ENCODE measurements around the gene XPO5.
"Not testable (repeated sequence)": the region's sequence is repeated elsewhere in the genome, so short reads cannot be mapped to it uniquely, and the experiment has no call there.

Gene XPO5

GRCh38 chr6:43575772-43576551 lies at the start of gene XPO5, which contains the start of gene POLH:
Gene XPO5, minus strand, starts transcription at chr6:43576038. Its CDS starts 174 bp downstream, at chr6:43575864.
Gene POLH, plus strand, starts transcription at chr6:43576185. Its CDS starts 6,135 bp downstream, at chr6:43582320.
- peak; percentile 93 for DNase-seq

DNA sequence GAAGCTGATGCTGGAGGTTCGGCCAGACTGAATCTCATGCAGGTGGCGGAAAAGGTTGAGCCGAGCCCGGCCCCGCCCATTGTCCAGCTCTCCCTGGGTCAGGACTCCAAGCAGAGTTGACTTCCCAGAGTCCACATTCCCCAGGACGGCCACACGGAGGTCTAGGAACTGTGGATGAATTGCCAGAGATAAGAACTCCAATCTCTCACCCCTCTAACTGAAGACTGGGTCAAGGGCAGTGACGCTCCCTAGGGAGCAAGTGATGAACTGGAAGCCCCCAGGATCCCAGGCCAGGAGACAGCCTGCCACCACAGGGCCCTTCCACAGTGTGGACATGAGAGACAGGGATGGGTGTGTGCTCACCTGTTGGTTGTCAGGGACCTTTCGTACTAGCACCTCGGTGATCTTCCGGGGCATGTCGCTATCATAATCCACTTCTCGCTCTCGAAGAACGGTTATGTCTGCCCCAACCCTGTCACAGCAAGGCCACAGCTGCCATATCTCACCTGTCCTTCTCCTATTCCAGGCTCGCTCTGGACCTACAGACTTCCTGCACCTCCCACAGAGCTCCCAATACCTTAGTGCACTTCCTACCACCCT lies 49.7 kb upstream of the XPO5 start:
- no peak for DNase-seq

DNA sequence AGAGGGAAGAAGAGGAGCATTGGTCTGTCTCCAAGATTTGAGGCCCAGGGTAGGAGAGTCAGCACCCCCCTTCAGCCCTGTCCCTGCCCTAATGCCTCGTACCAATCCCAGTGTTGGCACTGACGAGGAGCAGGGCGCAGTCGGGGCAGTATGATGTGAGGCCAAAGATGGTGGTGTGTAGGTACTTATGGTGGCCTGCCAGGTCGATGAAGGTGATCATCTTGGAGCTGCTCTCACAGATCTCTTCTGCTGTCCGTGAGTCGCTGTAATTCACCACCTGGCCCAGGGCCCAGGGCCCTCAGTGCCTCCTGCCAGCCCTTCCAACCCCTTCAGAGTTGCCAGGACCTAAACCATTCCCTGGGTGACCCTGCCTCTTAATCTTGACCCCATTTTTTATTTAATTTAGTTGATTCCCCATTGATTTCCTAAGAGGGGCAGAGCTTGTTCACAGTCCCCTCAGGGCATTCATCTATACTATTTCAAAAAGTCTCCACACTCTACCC lies 49.0 kb upstream of the XPO5 start:
- no peak for DNase-seq

DNA sequence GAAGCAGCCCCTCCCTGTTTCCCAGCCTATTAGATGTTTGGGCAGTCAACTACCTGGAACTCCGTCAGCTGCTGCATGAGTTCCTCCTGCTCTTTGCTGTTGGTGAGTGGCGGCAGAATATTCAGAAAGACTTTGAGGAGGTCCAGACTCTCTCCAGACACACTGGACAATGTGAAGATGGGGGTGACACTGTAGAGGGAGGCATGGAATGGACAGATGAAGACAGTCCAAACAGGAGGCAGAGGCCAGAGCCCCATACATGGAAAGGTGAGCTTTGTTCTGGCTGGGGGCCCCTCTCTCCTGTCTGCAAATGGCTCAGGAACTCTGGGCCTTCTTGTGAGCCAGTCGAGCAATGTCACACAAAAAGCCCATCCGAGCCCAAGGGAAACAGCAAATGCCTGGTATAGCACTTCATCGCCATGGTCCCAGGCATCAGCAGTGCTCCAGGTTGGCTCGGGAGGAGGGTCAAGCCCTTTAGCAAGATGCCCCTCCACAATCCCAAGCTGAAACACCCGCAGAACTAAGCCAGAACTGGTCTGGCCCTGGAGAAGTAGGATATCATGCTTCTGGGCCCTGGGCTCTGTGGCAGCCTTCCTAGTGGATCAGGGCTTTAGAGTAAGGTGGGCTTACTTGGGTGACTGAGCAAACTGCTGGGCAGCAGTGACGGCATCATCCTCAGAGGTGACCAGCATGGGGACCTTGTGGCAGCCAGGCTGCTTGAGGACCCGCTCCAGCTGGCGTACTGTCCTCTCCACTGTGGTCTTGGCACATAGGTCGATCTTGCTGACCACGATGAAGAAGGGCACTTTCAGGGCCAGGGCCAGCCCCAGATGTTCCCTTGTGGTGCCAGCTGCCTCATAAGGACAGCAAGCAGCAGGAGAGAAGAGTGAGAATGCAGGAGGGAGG lies 48.3 kb upstream of the XPO5 start:
- no peak for DNase-seq

DNA sequence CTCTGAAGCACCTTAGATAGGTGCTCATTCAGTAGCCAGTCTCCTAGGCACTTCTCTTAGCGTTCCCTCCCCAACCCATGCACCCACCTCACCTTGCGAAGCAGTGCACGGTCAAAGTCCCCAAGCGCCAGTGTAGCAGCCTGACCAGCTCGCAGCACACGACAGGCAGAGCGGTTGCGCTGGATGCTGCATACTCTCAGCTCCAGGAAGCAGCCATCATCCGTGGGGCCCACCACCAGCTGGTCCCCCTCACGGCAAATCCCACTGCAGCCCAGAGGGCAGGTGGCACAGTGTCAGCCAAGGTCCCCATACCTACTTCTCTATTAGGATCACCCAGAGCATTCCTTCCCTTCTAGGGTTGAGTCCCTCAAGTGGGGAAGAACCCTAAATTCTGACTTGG lies 46.7 kb upstream of the XPO5 start:
- DNase-seq: no peak

DNA sequence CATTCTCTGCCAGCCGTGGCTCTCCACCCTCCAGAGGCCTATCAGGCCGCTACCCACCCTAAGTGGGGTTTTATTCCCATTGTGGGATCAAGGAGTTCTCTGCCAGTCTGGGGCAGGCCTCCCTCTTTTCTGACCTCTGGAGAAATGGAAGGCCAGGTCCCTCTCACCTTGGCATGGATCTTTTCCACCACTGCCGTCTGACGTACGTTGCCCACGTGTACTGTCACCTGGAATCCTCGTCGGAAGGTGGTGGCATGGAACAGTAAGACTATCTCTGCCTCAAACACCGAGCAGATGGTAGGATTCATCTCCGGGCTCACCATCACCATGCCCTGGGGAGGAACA lies 46.0 kb upstream of the XPO5 start:
- DNase-seq: no peak

GRCh38 chr6:43621078-43621835 lies 45.4 kb upstream of the XPO5 start:
- DNase-seq: no peak

DNA sequence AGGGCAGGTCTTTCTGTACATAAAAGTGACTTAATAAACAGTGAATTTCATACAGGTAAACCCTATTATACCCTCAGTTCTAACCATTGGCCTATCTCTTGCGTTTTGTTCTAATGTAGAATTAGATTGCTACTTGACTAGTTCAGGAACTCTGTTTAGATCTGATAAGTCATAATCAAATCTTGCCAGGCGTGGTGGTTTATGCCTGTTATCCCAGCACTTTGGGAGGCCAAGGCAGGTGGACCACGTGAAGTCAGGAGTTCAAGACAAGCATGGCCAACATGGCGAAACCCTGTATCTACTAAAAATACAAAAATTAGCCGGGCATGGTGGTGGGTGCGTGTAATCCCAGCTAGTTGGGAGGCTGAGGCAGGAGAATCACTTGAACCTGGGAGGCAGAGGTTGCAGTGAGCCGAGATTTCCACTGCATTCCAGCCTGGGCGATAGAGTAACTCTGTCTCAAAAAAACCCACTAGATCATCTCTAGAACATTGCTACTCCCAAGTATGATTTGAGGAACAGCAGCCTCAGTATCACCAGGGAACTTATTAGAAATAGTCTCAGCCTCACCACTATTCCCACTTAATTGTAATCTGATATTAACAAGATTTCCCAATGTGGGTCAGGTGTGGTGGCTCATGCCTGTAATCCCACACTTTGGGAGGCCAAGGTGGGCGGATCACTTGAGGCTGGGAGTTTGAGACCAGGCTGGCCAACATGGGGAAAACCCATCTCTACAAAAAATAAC lies 41.1 kb upstream of the XPO5 start:
- no peak for DNase-seq

DNA sequence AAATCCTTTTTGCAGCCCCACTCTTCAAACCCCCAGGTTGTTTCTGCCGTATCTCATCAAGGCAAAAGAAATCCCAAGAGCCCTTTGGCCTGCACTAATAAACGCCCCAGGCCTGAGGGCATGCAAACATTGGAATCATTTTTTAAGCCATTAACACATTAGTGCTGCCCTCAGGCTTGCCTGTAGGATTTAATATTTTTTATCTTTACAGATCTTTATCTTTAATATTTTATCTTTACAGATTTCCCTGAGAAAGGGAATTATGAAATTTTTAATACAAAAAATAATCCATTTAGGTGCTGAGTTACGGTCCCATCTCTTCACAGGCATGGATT lies 38.5 kb upstream of the XPO5 start:
- no peak for DNase-seq

GRCh38 chr6:43613721-43614395 lies 38.0 kb upstream of the XPO5 start:
- DNase-seq: no peak

DNA sequence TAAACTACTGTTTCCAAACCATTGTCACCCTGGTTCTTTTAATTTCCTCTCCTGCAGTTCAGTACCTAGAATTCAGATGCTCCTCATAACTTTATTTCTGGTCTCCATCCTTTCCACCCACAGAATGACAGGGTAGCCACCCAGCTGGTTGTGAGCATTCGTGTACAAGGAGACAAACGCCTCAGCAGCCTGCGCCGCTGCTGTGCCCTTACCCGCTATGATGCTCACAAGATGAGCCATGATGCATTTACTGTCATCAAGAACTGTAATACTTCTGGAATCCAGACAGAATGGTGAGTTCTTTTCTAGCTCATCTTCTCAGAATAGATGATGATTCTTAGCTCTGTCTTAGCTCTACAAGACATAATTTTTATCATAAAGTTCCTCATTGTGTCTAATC lies 34.6 kb upstream of the XPO5 start:
- DNase-seq: no peak

- no peak for DNase-seq
Measured at GRCh38 chr6:43609402-43609801, 33.6 kb upstream of the XPO5 start.

DNA sequence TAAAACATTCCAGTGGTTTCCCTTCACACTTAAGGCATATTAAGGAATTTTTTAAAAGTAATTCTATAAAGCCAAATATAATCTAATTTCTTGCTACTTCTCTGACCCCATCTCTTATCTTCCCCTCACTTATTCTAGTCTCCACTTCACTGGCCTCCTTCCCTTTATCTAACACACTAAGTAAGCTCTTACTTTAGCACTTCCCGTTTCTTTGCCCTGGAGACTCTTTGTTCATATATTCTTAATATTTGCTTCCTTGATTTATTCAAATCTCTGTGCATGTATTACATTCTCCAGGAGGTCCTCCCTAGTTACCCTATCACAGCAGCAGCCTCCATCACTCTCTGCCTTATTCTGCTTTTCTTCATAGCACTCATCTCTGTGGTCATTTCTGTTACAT lies 33.0 kb upstream of the XPO5 start:
- DNase-seq: no peak

- no peak for DNase-seq
Measured at GRCh38 chr6:43608310-43608763, 32.5 kb upstream of the XPO5 start.

DNA sequence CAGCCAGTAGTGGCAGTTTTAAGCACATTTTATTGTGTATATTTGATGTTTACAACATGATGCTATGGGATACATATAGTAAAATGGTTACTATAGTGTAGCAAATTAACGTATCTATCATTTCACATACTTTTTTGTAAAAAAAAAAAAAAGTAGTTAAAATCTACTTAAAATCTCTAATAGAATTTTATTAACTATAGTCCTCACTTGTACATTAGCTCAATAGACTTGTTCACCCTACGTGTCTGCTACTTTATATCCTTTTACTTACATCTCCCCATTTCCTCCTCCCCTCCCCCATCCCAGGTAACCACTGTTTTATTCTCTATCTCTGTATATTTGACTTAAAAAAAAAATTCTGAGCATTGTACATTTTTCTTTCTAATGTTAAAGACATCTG lies 30.2 kb upstream of the XPO5 start:
- no peak for DNase-seq

- no peak for DNase-seq
Measured at GRCh38 chr6:43604174-43604573, 28.3 kb upstream of the XPO5 start.

DNA sequence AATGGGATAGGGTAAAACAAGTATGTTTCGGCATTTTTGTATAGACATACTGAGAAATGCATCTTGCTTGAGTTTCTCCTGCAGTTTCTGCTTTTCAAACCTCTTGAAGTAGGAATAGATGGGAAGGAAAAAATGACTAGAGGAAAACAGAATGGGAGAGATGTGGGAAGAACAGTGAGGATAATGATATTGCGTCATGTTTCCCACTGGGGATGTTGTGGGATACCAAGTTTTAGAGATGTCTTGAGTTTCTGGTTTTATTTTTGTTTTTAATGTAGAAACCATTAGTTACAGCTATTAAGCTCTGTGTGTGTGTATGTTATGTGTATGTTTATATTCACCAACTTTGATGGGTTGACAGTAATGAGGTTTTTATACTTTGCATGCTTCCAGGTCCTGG lies 24.8 kb upstream of the XPO5 start:
- DNase-seq: no peak

GRCh38 chr6:43593938-43594337 lies 18.1 kb upstream of the XPO5 start:
- DNase-seq: no peak

- not testable (repeated sequence) for DNase-seq
Measured at GRCh38 chr6:43589564-43589963, 13.7 kb upstream of the XPO5 start.

- DNase-seq: no peak
Measured at GRCh38 chr6:43588194-43588593, 12.4 kb upstream of the XPO5 start.

- DNase-seq: no peak
Measured at GRCh38 chr6:43584892-43585570, 9.2 kb upstream of the XPO5 start.
